Endothelial cell of umbilical vein (primary cell): ENCODE results near the gene KCNS3.

Experiments
- EZH2 ChIP-seq: IDR thresholded peaks from 2 replicates; pipeline ENCODE4 v1.6.1; 2012; ENCODE audit warnings: borderline replicate concordance, low read depth, mild to moderate bottlenecking, moderate library complexity, low read length, inconsistent platforms; ENCODE audit not compliant: severe bottlenecking
- FOS ChIP-seq: IDR thresholded peaks from 2 replicates; pipeline ENCODE4 v1.6.1; 2011; ENCODE audit warnings: mild to moderate bottlenecking, low read length, moderate library complexity, borderline replicate concordance; ENCODE audit not compliant: insufficient read depth
- GATA2 ChIP-seq: IDR thresholded peaks from 2 replicates; pipeline ENCODE4 v1.7.0; 2011; ENCODE audit warnings: low read depth, mild to moderate bottlenecking, moderate library complexity, mixed read lengths, low read length; ENCODE audit not compliant: insufficient read length, insufficient read depth
- JUN ChIP-seq: IDR thresholded peaks from 2 replicates; pipeline ENCODE4 v1.6.1; 2011; ENCODE audit warnings: borderline replicate concordance, low read depth; ENCODE audit not compliant: insufficient read length, insufficient read depth
- POLR2A ChIP-seq: IDR thresholded peaks from 2 replicates; pipeline ENCODE4 v1.6.1; 2012; ENCODE audit warnings: low read depth, mild to moderate bottlenecking, control low read depth, low read length
- POLR2AphosphoS5 ChIP-seq: IDR thresholded peaks from 2 replicates; pipeline ENCODE4 v1.6.1; 2012; ENCODE audit warnings: low read depth, mild to moderate bottlenecking, control low read depth, low read length, moderate library complexity; ENCODE audit not compliant: insufficient read depth
- TF ChIP-seq, protein P1 (sequence below), 2 donors: IDR thresholded peaks; 1 replicate in 1 of 2; 2 replicates in 1 of 2; pipeline ENCODE4 v1.5.1; 2011; ENCODE audit warnings: low read length in 2 of 2, mild to moderate bottlenecking in 2 of 2, moderate library complexity in 2 of 2, control low read depth in 1 of 2, inconsistent platforms in 1 of 2, low read depth in 1 of 2; ENCODE audit not compliant: insufficient read depth in 1 of 2; ENCODE audit errors: extremely low read depth in 1 of 2
- TF ChIP-seq, protein P2 (sequence below): IDR thresholded peaks from 2 replicates; pipeline ENCODE4 v1.6.1; 2011; ENCODE audit not compliant: insufficient read depth, insufficient read length

DNA sequence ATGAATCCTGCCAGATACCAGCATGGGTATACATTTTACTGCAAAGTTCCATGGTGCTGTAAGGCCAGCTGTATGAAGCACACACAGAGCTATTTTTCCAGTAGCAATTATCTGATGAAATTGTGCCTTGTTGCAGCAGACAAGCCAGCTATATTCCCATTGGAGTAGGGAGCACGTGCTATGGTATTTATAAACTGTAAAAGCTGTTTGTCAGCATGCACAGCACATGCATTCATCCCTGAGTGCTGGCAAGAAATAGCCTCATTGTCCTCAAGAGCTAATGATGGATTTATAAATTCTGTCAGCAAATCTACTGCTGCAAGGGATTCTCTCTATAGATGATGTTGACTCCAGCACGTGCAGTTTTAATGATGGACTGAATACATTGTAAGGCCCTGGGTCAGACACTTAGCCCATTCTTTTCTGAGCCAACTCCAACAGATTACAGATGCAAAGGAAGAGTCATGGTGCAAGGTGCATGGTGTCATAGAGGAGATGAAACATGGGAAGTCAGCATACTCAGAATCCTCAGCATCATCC is 61.7 kb downstream of the KCNS3 start:
- TF ChIP-seq, protein P1, sequence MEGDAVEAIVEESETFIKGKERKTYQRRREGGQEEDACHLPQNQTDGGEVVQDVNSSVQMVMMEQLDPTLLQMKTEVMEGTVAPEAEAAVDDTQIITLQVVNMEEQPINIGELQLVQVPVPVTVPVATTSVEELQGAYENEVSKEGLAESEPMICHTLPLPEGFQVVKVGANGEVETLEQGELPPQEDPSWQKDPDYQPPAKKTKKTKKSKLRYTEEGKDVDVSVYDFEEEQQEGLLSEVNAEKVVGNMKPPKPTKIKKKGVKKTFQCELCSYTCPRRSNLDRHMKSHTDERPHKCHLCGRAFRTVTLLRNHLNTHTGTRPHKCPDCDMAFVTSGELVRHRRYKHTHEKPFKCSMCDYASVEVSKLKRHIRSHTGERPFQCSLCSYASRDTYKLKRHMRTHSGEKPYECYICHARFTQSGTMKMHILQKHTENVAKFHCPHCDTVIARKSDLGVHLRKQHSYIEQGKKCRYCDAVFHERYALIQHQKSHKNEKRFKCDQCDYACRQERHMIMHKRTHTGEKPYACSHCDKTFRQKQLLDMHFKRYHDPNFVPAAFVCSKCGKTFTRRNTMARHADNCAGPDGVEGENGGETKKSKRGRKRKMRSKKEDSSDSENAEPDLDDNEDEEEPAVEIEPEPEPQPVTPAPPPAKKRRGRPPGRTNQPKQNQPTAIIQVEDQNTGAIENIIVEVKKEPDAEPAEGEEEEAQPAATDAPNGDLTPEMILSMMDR (IDR thresholded peaks at IDR 0.05; ENCODE audit: extremely low read depth in 1 of 2, insufficient read depth in 1 of 2, low read depth in 1 of 2, low read length in 2 of 2): no peak
- TF ChIP-seq EZH2 (no peak), POLR2A (no peak), JUN (no peak), POLR2AphosphoS5 (no peak), FOS (no peak), GATA2 (no peak)
- TF ChIP-seq, protein P2, sequence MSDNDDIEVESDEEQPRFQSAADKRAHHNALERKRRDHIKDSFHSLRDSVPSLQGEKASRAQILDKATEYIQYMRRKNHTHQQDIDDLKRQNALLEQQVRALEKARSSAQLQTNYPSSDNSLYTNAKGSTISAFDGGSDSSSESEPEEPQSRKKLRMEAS: no peak
